DMS79 treated with DMSO at 0.1 percent for 48 hours (cell line): ENCODE measurements around the gene ZFAND4.
"Not testable (repeated sequence)": the region's sequence is repeated elsewhere in the genome, so short reads cannot be mapped to it uniquely, and the experiment has no call there.

ENCODE experiments used
- DNase-seq: peaks from one replicate; lab custom pipeline; 2025; lab: John Stamatoyannopoulos, UW

The ZFAND4 gene

DNA sequence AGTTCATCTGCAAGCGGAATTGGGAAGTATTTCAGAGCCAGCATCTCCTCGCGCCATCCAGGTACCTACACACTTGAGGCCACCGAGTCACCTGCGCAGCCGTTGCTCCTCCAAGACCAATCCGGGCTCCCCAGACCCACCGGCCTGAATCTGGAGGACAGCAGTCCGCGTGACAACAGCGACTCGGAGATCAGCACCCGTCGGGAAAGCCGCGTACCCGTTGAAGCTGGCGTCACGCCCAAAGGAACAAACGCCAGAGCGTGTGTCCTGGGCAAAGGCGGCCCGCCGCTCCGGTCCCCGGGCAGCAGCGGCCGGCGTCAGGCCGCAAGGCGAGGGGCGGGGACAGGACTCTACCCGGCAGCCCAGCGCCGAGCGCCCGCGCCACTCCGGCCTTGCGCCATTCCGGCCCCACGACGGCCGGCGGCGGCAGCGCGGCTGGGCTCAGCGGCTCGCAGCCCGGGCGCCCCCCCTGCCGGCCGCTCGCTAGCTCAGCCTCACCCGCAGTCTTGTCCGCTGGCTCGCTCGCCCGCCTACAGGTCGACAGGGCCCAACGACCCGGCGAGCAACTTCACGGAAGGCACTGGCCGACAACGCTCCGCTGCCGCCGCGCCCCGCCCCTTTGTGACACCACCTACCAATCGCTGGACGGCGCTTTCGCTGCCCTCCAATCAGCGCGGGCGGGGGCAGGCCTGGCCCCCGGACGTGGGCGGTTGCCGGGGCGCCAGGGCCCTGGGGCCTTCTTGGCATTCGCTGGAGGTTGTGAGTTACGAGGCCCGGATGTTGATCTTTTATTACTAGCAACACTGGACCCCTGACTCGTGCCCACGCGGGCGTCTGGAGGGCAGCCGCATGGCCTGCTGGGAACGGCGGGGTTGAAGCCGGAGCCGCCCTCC, at the start of gene ZFAND4:
Gene ZFAND4 (minus strand): TSS at position 592 of the 893 bp plus-strand sequence. CDS start 9,047 bp downstream, outside the sequence.
- DNase-seq: peak; percentile 72

DNA sequence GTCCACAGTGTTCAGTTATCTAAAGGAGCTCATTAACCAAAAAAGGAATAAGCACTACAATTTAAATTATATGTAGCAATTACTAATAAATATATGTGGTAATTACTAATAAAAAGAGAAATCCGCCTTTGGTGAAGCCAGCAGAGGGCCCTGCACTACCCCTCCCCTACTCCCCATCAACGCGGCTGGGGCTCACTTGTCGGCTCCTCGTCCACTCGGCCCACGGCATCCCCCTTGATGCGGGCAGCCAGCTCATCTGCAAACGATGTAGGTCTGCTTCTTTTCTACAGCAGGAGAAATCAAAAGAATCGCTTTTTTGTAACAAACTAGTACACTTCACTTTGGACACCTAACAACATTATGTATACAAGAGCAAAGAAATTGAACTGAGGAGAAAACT, 48.9 kb upstream of the ZFAND4 start:
- DNase-seq: not testable (repeated sequence)

DNA sequence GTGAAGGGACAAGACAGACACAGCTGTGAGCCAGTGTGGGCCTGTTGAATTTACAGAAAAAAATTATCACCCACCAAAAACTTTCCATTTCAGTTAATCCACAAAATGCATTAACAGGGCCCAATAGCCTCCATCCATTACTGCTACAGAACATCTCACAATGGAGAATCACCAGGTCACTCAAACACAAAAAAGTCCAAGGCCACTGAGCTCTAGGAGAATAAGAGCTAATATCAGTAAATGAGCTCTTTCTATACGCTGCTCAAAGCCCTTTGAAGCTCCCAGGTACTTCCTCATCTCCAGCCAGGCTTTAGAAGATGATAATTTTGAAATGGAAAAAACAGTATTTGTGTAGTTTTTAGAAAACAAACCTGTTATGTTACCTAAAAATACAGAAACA, 45.1 kb upstream of the ZFAND4 start:
- DNase-seq: not testable (repeated sequence)

GRCh38 chr10:45717053-45717452, 44.5 kb upstream of the ZFAND4 start:
- DNase-seq: not testable (repeated sequence)

- not testable (repeated sequence) for DNase-seq
Observed at GRCh38 chr10:45711223-45711622, 38.7 kb upstream of the ZFAND4 start.

DNA sequence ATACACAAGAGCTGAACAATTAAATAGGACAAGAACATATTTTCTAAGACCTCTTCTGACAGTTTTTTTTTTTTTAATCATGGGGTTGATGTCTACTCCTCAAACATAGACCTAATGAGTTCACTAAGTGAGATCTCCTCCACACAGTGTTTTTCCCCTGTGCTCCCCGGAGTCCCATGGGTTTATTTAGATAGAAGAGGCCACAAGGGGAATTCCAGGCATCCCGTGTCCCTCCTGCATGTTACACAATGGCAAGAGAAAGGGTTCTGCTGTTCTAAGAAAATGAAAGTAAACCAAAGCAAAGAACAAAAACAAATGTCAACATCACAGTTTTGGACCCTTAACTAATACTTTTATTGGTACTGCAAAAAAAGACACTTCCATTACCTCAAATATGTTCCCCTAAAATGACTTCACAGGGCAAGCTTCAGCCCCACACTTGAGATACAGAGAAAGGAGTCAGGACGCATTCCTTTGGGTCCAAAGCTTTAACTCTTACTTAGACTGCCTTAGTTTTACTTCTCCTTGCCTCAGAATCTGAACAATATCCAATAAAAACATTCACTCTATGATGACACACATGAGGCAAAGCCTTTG, 37.7 kb upstream of the ZFAND4 start:
- not testable (repeated sequence) for DNase-seq

GRCh38 chr10:45678467-45678866, 5.9 kb upstream of the ZFAND4 start:
- DNase-seq: not testable (repeated sequence)

DNA sequence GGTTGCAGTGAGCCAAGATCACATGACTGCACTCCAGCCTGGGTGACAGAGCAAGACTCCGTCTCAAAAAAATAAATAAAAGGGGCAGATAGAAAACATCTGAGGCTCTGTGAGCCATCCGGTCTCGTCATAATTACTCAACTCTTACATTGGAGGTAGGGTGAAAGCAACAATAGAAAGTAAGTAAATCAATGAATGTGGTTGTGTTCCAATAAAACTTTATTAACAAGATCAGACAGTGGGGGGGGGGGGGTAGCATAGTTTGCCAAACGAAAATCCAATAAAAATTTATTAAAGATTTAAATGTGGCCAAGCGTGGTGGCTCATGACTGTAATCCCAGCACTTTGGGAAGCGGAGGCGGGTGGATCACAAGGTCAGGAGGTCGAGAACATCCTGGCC, 2.8 kb upstream of the ZFAND4 start:
- no peak for DNase-seq

DNA sequence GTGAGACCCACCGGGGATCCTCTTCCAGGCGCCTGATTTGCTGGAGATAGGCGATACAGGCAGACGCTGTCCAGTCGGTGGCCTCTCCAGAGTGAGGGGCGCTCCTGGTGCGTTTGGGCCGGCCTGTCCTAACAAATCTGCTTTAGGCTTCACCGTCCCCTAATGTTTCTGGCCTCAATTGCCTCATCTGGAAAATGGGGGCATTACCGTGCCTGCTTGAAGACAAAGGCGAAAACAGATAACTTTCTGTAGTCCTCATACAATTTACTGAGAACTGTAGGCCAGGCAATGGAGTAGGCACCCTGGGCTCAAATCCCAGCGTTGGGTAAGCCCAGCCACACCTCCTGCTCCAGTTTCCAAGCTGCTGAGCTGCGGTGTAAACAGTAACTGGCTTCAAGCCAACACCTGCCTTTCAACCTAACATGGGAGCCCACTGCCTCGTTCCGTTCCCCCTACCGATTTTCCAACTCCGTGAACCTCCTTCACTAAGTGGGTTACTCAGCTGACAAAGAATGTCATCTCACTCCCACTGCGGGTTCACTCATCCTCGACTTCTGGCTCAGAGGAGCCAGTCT, 589 bp upstream of the ZFAND4 start:
- DNase-seq: no peak

GRCh38 chr10:45671300-45671699, 1.3 kb downstream of the ZFAND4 start:
- DNase-seq: not testable (repeated sequence)

GRCh38 chr10:45669897-45670296, 2.7 kb downstream of the ZFAND4 start:
- not testable (repeated sequence) for DNase-seq

DNA sequence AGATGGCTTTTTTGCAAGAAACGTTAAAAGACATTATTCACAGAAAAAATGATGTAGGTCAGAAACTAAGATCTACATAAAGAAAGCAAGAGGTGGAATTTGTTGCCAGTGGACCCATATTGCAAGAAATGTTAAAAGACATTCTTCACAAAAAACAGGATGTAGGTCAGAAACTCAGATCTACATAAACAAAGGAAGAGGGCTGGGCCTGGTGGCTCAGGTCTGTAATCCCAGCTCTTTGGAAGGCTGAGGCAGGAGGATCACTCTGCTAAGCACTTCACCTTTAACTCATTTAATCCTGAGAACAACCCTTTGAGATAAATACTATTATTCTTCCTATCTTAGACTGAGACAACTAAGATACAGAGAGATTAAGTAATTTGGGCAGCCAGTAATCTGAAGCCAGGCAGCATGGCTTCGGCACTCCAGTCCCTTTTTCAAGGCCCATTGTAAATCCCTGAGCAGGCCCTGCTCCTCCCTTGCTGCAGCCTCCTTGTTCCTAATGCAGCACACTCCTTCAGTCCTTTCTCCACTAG, 11.6 kb downstream of the ZFAND4 start:
- DNase-seq: no peak

GRCh38 chr10:45657033-45657926, 15.3 kb downstream of the ZFAND4 start:
- no peak for DNase-seq

- no peak for DNase-seq
Observed at GRCh38 chr10:45655219-45655618, 17.4 kb downstream of the ZFAND4 start.

- not testable (repeated sequence) for DNase-seq
Observed at GRCh38 chr10:45654753-45655141, 17.8 kb downstream of the ZFAND4 start.

DNA sequence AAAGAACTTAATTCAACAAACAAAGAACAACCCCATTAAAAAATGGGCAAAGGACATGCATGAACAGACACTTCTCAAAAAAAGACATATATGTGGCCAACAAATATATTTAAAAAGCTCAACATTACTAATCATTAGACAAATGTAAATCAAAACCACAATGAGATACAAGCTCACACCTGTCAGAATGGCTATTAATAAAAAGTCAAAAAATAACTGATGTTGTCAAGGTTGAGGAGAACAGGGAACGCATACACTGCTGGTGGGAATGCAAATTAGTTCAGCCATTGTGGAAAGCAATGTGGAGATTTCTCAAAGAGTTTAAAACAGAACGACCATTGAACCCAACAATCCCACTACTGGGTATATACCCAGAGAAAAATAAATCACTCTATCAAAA, 19.1 kb downstream of the ZFAND4 start:
- DNase-seq: no peak

DNA sequence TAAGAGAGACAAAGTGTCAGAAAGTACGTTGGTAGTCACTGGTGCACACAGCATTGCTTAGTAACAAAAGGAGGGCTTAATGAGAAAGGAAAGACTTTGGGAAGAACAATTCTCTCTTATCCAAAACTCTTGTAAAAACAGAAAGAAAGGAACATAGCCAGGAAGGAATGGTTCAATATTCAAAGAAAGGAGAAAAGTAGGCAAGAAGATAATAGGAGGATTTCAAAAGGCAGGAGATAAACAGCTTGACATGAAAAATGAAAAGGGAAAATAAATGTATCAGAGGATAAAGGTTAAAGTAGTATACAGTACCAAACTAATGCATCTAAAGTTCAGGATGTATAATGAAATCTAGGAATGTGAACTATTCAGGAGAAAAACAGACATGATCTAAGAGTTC, 20.1 kb downstream of the ZFAND4 start:
- no peak for DNase-seq

DNA sequence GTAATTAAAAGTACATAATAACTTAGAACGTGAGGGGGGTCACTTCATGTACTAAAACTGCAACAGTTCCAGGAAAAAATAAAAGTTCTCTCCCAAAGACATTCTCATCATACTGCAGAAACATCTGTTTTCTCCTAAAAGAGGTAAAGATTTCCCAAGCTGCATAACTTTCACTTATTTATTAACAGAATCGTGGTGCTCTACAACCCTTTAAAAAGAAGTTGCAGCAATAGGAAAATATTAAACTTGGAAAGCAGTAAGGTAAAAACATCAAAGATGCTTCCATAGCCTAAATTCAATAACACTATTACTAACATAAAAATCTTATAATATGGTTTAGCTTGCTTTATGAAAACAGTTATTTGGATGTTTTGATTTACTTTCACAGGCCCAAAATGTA, 23.3 kb downstream of the ZFAND4 start:
- DNase-seq: no peak

DNA sequence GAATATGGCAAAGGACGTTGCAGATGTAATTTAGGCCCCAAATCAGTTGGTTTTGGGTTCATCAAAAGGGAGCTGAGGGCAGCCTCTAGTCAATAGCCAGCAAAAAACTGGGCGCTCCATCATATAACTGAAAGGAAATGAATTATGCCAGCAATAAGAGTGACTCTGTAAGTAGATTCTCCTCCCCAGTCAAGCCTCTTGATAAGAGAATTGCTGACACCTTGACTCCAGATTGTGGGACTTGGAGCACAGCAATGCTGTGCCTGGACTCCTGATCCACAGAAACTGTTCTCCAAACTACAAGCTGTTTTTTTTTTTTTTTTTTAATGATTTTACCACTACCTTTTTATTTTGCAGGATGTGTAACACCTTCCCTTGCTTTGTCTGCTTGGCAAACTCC, 25.5 kb downstream of the ZFAND4 start:
- no peak for DNase-seq

- no peak for DNase-seq
Observed at GRCh38 chr10:45646384-45647050, 26.1 kb downstream of the ZFAND4 start.

- no peak for DNase-seq
Observed at GRCh38 chr10:45644527-45644926, 28.0 kb downstream of the ZFAND4 start.
